ENCODE results near the gene PACS1. TPM values are rescaled to one million over a fixed set of nuclear protein-coding genes. Genes with fewer than 3 reads are reported as not detected.

Gene PACS1
- total RNA-seq, 4 donors from 2014 or later = 32.0 to 62.7 (median 51.8) TPM

DNA sequence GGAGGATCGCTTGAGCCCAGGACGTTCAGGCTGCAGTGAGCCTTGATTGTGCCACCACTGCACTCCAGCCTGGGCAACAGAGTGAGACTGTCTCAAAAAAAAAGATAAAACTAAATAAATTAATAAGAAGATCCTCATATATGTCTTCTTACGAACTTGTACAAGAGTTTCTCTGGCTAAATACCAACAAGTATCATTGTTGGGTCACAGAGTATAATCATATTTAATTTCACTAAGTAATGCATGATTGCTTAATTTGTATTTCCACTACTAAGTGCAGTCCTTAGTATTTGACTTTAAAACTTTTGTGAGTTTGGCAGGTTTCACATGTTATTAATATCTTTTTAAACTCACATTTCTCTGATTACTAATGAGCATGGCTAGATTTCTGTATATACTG is 60.9 kb downstream of the PACS1 start:
- TF ChIP-seq, protein P1, sequence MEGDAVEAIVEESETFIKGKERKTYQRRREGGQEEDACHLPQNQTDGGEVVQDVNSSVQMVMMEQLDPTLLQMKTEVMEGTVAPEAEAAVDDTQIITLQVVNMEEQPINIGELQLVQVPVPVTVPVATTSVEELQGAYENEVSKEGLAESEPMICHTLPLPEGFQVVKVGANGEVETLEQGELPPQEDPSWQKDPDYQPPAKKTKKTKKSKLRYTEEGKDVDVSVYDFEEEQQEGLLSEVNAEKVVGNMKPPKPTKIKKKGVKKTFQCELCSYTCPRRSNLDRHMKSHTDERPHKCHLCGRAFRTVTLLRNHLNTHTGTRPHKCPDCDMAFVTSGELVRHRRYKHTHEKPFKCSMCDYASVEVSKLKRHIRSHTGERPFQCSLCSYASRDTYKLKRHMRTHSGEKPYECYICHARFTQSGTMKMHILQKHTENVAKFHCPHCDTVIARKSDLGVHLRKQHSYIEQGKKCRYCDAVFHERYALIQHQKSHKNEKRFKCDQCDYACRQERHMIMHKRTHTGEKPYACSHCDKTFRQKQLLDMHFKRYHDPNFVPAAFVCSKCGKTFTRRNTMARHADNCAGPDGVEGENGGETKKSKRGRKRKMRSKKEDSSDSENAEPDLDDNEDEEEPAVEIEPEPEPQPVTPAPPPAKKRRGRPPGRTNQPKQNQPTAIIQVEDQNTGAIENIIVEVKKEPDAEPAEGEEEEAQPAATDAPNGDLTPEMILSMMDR (IDR thresholded peaks at IDR 0.05) = no peak
- TF ChIP-seq EP300 (IDR thresholded peaks at IDR 0.05) = no peak
- H3K36me3 ChIP-seq = no peaks in the 10 kb centered on the region
- no peak for DNase-seq (ENCODE audit: low spot score in 2 of 2)
- WGBS, 2 donors = 70 to 71% methylated on average over 3 of the region's 3 CpGs
- no peaks in the 10 kb centered on the region for H3K27me3 ChIP-seq
- H3K9me3 ChIP-seq = no peaks in the 10 kb centered on the region
- peaks cover 0 to 28% (median 17%) of the 10 kb centered on the region in 4 donors for H3K4me1 ChIP-seq
- no peak overlapping the region for H3K27ac ChIP-seq
- no peak overlapping the region for H3K4me3 ChIP-seq

DNA sequence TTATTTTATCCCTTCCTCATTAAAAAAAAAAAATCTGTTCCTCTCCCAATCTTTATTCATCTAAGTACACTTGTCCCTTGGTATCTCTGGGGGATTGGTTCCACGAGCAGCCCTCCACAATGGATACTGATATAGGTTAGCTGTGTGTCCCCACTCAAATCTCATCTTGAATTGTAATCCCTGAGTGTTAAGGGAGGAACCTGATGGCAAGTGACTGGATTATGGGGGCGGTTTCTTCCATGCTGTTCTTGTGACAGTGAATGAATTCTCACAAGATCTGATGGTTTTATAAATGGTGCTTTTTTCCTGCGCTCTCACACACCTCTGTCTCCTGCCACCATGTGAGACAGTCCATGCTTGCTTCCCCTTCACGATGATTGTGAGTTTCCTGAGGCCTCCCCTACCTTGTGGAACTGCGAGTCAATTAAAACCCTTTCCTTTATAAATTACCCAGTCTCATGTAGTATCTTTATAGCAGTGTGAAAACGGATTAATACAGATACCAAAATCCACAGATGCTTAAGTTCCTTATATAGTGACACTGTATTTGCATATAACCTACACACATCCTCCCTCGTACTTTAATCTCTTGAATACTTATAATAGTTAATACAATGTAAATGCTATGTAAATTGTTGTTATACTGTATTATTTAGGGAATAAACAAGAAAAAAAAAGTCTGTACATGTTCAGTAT is 62.0 kb downstream of the PACS1 start:
- TF ChIP-seq EP300 (IDR thresholded peaks at IDR 0.05) (no peak), POLR2A (IDR thresholded peaks at IDR 0.05) (no peak)
- TF ChIP-seq, protein P1 (IDR thresholded peaks at IDR 0.05) = no peak
- WGBS, 2 donors = 88 to 91% methylated on average over 7 of the region's 7 CpGs
- H3K36me3 ChIP-seq = no peaks in the 10 kb centered on the region
- H3K9me3 ChIP-seq = no peaks in the 10 kb centered on the region
- no peak overlapping the region for H3K4me3 ChIP-seq
- no peak overlapping the region for H3K27ac ChIP-seq
- no peak for DNase-seq (ENCODE audit: low spot score in 2 of 2)
- peaks cover 0 to 28% (median 8%) of the 10 kb centered on the region in 4 donors for H3K4me1 ChIP-seq
- H3K27me3 ChIP-seq = no peaks in the 10 kb centered on the region

DNA sequence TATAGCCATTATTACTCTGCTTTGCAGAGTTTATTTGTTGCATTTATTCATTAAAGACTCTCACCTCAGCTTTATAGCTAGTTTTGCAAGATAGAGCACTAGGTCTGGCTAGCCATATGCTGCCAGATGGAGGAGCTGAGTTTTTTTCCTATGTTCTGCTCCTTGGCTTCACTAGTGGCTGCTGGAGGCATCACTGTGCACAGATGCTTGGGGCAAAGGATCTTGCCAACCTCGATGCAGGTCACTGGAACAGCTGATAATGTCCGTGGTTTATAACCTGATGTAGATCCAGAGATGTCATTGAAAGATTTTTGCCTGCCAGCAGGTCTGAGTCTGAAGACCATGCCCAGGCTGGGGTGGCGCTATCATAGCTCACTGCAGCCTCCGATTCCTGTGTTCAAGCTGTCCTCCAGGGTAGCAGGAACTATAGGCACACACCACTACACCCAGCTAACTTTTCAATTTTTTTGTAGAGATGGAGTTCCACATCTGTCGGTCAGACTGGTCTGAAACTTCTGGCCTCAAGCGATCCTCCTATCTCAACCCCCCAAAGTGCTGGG is 63.2 kb downstream of the PACS1 start:
- no peak for TF ChIP-seq EP300 (IDR thresholded peaks at IDR 0.05)
- no peak for TF ChIP-seq POLR2A (IDR thresholded peaks at IDR 0.05)
- TF ChIP-seq, protein P1 (IDR thresholded peaks at IDR 0.05) = no peak
- Histone ChIP-seq H3K4me1 (peaks cover 0 to 25% (median 0%) of the 10 kb centered on the region in 4 donors), H3K27ac (no peak overlapping the region), H3K27me3 (no peaks in the 10 kb centered on the region), H3K9me3 (no peaks in the 10 kb centered on the region), H3K4me3 (no peak overlapping the region), H3K36me3 (no peaks in the 10 kb centered on the region)
- no peak for DNase-seq (ENCODE audit: low spot score in 2 of 2)
- WGBS, 2 donors = 84 to 89% methylated on average over 6 of the region's 6 CpGs

DNA sequence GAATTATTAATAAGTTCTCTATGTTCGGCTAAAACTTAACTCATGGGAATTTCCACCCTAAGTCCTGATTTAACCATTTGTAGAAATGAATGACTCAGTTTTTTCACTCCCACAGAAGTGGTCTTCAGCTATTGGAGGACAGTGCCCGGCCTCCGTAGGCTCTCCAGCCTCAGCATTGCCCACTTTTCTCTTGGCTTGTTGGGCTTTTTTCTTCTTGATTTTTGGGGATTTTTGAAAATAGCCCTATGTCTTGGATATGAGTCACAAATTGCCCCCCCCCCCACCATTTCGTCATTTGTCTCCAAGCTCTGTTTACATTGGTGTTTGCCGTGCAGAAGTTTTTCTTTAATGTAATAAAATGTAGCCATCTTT is 66.7 kb downstream of the PACS1 start:
- no peak for DNase-seq (ENCODE audit: low spot score in 2 of 2)
- Histone ChIP-seq H3K9me3 (no peaks in the 10 kb centered on the region), H3K36me3 (no peaks in the 10 kb centered on the region), H3K4me1 (peaks cover 0 to 25% (median 0%) of the 10 kb centered on the region in 4 donors), H3K4me3 (no peak overlapping the region), H3K27ac (peak overlapping the region in 1 of 4 donors; percentile 73), H3K27me3 (no peaks in the 10 kb centered on the region)
- TF ChIP-seq POLR2A (IDR thresholded peaks at IDR 0.05) (no peak), EP300 (IDR thresholded peaks at IDR 0.05) (no peak)
- TF ChIP-seq, protein P1 (IDR thresholded peaks at IDR 0.05) = no peak
- 35 to 39% methylated on average over 5 of the region's 5 CpGs for WGBS, 2 donors

GRCh38 chr11:66139817-66140404 is 69.8 kb downstream of the PACS1 start:
- no peak for TF ChIP-seq EP300 (IDR thresholded peaks at IDR 0.05)
- DNase-seq (ENCODE audit: low spot score in 2 of 2) = no peak
- H3K4me1 ChIP-seq = peaks cover 0 to 25% (median 0%) of the 10 kb centered on the region in 4 donors
- 92 to 95% methylated on average over 7 of the region's 7 CpGs for WGBS, 2 donors
- no peaks in the 10 kb centered on the region for H3K27me3 ChIP-seq
- no peaks in the 10 kb centered on the region for H3K36me3 ChIP-seq
- H3K27ac ChIP-seq = no peak overlapping the region
- no peak overlapping the region for H3K4me3 ChIP-seq
- H3K9me3 ChIP-seq = no peaks in the 10 kb centered on the region
